HepG2 (cell line): ENCODE results near the gene CKS1B. TPM values are rescaled to one million over a fixed set of nuclear protein-coding genes. Genes with fewer than 3 reads are reported as not detected.
A peak's percentile ranks its signal among the peaks of the same experiment; 100 is the strongest.

Experiments
- ELF3 ChIP-seq: IDR thresholded peaks from 2 replicates; pipeline ENCODE4 v1.6.1; 2016; ENCODE audit warnings: missing genetic modification reagents, missing compliant biosample characterization
- HHEX ChIP-seq: IDR thresholded peaks from 2 replicates; pipeline ENCODE4 v1.6.1; 2016; ENCODE audit warnings: control low read depth
- HOXA7 ChIP-seq: sonication (generic); formaldehyde crosslinking; IDR thresholded peaks from 2 replicates; pipeline ENCODE4 v1.8.1; 2022; ENCODE audit warnings: mild to moderate bottlenecking, missing genetic modification reagents, moderate library complexity
- IRF2 ChIP-seq: IDR thresholded peaks from 2 replicates; pipeline ENCODE4 v1.6.1; 2018; ENCODE audit warnings: missing genetic modification reagents, missing compliant biosample characterization
- ISL2 ChIP-seq: sonication (generic); formaldehyde crosslinking; IDR thresholded peaks from 2 replicates; pipeline ENCODE4 v1.5.0; 2020; ENCODE audit warnings: missing genetic modification reagents
- KAT8 ChIP-seq: IDR thresholded peaks from 2 replicates; pipeline ENCODE4 v1.6.1; 2016; ENCODE audit warnings: missing genetic modification reagents, missing compliant biosample characterization
- NFE2L1 ChIP-seq: sonication (generic); formaldehyde crosslinking; IDR thresholded peaks from 2 replicates; pipeline ENCODE4 v1.4.0; 2020; ENCODE audit warnings: missing genetic modification reagents, mild to moderate bottlenecking, borderline replicate concordance
- NR1H2 ChIP-seq: sonication (generic); formaldehyde crosslinking; IDR thresholded peaks from 2 replicates; pipeline ENCODE4 v1.8.1; 2022; ENCODE audit warnings: low read depth, missing genetic modification reagents, borderline replicate concordance
- PHF21A ChIP-seq: sonication (generic); formaldehyde crosslinking; IDR thresholded peaks from 2 replicates; pipeline ENCODE4 v1.5.0; 2020; ENCODE audit warnings: mild to moderate bottlenecking, missing genetic modification reagents
- REL ChIP-seq: sonication (generic); formaldehyde crosslinking; conservative IDR thresholded peaks from 2 replicates; pipeline ENCODE4 v1.8.0; 2022; ENCODE audit warnings: mild to moderate bottlenecking, missing genetic modification reagents, moderate library complexity
- SMAD9 ChIP-seq: sonication (generic); formaldehyde crosslinking; IDR thresholded peaks from 2 replicates; pipeline ENCODE4 v1.5.1; 2020; ENCODE audit warnings: mild to moderate bottlenecking, missing genetic modification reagents
- ZHX1 ChIP-seq: sonication (generic); formaldehyde crosslinking; IDR thresholded peaks from 2 replicates; pipeline ENCODE4 v1.8.1; 2022; ENCODE audit warnings: low read depth, mild to moderate bottlenecking, missing genetic modification reagents
- ZNF121 ChIP-seq: sonication (generic); formaldehyde crosslinking; IDR thresholded peaks from 2 replicates; pipeline ENCODE4 v1.5.0; 2020; ENCODE audit warnings: mild to moderate bottlenecking, missing genetic modification reagents
- ZNF142 ChIP-seq: sonication (generic); formaldehyde crosslinking; IDR thresholded peaks from 2 replicates; pipeline ENCODE4 v1.4.0; 2020; ENCODE audit warnings: missing genetic modification reagents
- ZNF225 ChIP-seq: sonication (generic); formaldehyde crosslinking; IDR thresholded peaks from 2 replicates; pipeline ENCODE4 v1.4.0; 2020; ENCODE audit warnings: mild to moderate bottlenecking, missing genetic modification reagents
- ZNF382 ChIP-seq: sonication (generic); formaldehyde crosslinking; IDR thresholded peaks from 2 replicates; pipeline ENCODE4 v1.5.0; 2020; ENCODE audit warnings: missing genetic modification reagents, mild to moderate bottlenecking, borderline replicate concordance
- ZNF383 ChIP-seq: sonication (generic); formaldehyde crosslinking; IDR thresholded peaks from 2 replicates; pipeline ENCODE4 v1.4.0; 2020; ENCODE audit warnings: missing genetic modification reagents, mild to moderate bottlenecking, borderline replicate concordance
- ZNF451 ChIP-seq: sonication (generic); formaldehyde crosslinking; IDR thresholded peaks from 2 replicates; pipeline ENCODE4 v1.5.0; 2020; ENCODE audit warnings: mild to moderate bottlenecking, missing genetic modification reagents
- ZNF619 ChIP-seq: sonication (generic); formaldehyde crosslinking; IDR thresholded peaks from 2 replicates; pipeline ENCODE4 v1.4.0; 2020; ENCODE audit warnings: mild to moderate bottlenecking, missing genetic modification reagents
- ZNF768 ChIP-seq: sonication (generic); formaldehyde crosslinking; IDR thresholded peaks from 2 replicates; pipeline ENCODE4 v1.4.0; 2020; ENCODE audit warnings: missing genetic modification reagents
- polyA plus RNA-seq, 8 experiments: library from polyadenylated mRNA; depleted of rRNA in 3 of 8; stranded (reverse) in 7 of 8; unstranded in 1 of 8; fragments of >200 nt; fragmentation: Illumina TruSeq in 4 of 8; extraction: Trizol in 4 of 8; gene quantifications; 2 replicates each; pipeline versions ENCODE4 v1.2.1 to v1.2.3, GENCODE V29; 2011 to 2016; ENCODE audit warnings: low read depth in 4 of 8, missing spikeins in 1 of 8, mixed read lengths in 1 of 8; ENCODE audit not compliant: insufficient read depth in 1 of 8
- total RNA-seq, 5 experiments: library from RNA; depleted of rRNA; stranded (reverse); fragments of >200 nt; fragmentation: Illumina TruSeq; extraction: Trizol; gene quantifications; 2 replicates each; pipeline ENCODE4 v1.2.3, GENCODE V29; 2016; ENCODE audit warnings: low read depth in 1 of 5
- TF ChIP-seq, protein P1 (sequence below): sonication (generic); formaldehyde crosslinking; IDR thresholded peaks from 2 replicates; pipeline ENCODE4 v1.8.1; 2023; ENCODE audit warnings: mild to moderate bottlenecking, inconsistent platforms, moderate library complexity, missing genetic modification reagents, borderline replicate concordance

Gene CKS1B
- total and polyA plus RNA-seq, 2 of the 13 experiments (the other 11 are each of a cell fraction or from before 2014, with no cell fraction given) = 217 to 222 TPM

- no peak for TF ChIP-seq ZNF142 (CRISPR knock-in tag)
- no peak for TF ChIP-seq HHEX
- TF ChIP-seq HOXA7 = no peak
- TF ChIP-seq ZHX1 (CRISPR knock-in tag) = no peak
- no peak for TF ChIP-seq NFE2L1 (CRISPR knock-in tag)
- TF ChIP-seq ZNF768 (CRISPR knock-in tag) = no peak
- no peak for TF ChIP-seq ZNF121 (CRISPR knock-in tag)
- TF ChIP-seq NR1H2 (CRISPR knock-in tag) = no peak
- TF ChIP-seq ZNF619 (CRISPR knock-in tag) = no peak
- TF ChIP-seq, protein P1, sequence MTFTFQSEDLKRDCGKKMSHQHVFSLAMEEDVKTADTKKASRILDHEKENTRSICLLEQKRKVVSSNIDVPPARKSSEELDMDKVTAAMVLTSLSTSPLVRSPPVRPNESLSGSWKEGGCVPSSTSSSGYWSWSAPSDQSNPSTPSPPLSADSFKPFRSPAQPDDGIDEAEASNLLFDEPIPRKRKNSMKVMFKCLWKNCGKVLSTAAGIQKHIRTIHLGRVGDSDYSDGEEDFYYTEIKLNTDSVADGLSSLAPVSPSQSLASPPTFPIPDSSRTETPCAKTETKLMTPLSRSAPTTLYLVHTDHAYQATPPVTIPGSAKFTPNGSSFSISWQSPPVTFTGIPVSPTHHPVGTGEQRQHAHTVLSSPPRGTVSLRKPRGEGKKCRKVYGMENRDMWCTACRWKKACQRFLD (CRISPR knock-in tag) = peak; percentile 52; the same call in 1 of the 2 replicates
- TF ChIP-seq SMAD9 (CRISPR knock-in tag) = no peak
- no peak; the same call in 1 of the 2 replicates for TF ChIP-seq ELF3 (CRISPR knock-in tag)
- TF ChIP-seq ZNF383 (CRISPR knock-in tag) = no peak
- no peak; the same call in 1 of the 2 replicates for TF ChIP-seq PHF21A (CRISPR knock-in tag)
- TF ChIP-seq ZNF451 (CRISPR knock-in tag) = no peak
- TF ChIP-seq REL (CRISPR knock-in tag) = peak; percentile 97; the same call in 1 of the 2 replicates
- TF ChIP-seq ZNF225 = no peak
- TF ChIP-seq ZNF382 (CRISPR knock-in tag) = no peak
- TF ChIP-seq ISL2 (CRISPR knock-in tag) = no peak
- TF ChIP-seq IRF2 = 0 out of 2 replicates have a peak, but pooled peaks have one; percentile 40
- TF ChIP-seq KAT8 = peak; percentile 83
Observed at GRCh38 chr1:154974102-154974807, at the start of gene CKS1B (continued).
